ENCODE data around the gene CYP24A1. TPM values are rescaled to one million over a fixed set of nuclear protein-coding genes. Genes with fewer than 3 reads are reported as not detected.

CYP24A1 gene
- total and polyA plus RNA-seq, 2 of the 13 experiments (the other 11 are each of a cell fraction or from before 2014, with no cell fraction given): 9.4 to 32.7 TPM

DNA sequence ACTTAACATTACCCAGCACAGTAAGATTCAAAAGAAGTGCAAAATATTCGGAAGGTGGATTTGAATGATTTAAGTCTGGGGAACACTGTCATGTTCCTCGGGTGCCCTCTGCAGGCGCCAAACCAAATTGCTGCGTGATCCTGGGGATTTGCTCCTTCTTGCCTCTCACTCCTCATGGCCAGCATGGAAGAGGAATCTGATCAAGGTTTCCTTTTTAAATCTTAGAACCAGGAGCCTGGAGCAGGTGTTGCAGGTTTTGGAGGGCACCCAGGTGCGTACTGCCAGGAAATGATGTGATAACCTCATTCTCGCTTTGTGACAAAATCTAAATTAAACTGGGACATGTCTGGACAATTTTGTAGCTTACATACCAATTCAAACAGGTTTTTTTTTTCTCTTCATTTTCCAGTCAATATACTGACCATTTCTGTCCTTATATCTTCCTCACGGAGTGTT lies 26.0 kb upstream of the CYP24A1 start (continued):
- TF ChIP-seq, protein P1, sequence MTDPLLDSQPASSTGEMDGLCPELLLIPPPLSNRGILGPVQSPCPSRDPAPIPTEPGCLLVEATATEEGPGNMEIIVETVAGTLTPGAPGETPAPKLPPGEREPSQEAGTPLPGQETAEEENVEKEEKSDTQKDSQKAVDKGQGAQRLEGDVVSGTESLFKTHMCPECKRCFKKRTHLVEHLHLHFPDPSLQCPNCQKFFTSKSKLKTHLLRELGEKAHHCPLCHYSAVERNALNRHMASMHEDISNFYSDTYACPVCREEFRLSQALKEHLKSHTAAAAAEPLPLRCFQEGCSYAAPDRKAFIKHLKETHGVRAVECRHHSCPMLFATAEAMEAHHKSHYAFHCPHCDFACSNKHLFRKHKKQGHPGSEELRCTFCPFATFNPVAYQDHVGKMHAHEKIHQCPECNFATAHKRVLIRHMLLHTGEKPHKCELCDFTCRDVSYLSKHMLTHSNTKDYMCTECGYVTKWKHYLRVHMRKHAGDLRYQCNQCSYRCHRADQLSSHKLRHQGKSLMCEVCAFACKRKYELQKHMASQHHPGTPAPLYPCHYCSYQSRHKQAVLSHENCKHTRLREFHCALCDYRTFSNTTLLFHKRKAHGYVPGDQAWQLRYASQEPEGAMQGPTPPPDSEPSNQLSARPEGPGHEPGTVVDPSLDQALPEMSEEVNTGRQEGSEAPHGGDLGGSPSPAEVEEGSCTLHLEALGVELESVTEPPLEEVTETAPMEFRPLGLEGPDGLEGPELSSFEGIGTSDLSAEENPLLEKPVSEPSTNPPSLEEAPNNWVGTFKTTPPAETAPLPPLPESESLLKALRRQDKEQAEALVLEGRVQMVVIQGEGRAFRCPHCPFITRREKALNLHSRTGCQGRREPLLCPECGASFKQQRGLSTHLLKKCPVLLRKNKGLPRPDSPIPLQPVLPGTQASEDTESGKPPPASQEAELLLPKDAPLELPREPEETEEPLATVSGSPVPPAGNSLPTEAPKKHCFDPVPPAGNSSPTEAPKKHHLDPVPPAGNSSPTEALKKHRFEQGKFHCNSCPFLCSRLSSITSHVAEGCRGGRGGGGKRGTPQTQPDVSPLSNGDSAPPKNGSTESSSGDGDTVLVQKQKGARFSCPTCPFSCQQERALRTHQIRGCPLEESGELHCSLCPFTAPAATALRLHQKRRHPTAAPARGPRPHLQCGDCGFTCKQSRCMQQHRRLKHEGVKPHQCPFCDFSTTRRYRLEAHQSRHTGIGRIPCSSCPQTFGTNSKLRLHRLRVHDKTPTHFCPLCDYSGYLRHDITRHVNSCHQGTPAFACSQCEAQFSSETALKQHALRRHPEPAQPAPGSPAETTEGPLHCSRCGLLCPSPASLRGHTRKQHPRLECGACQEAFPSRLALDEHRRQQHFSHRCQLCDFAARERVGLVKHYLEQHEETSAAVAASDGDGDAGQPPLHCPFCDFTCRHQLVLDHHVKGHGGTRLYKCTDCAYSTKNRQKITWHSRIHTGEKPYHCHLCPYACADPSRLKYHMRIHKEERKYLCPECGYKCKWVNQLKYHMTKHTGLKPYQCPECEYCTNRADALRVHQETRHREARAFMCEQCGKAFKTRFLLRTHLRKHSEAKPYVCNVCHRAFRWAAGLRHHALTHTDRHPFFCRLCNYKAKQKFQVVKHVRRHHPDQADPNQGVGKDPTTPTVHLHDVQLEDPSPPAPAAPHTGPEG (CRISPR knock-in tag; IDR thresholded peaks at IDR 0.05): no peak
- no peak for TF ChIP-seq GFI1 (CRISPR knock-in tag; IDR thresholded peaks at IDR 0.05; ENCODE audit: borderline replicate concordance)
- TF ChIP-seq HDAC2 (CRISPR knock-in tag; IDR thresholded peaks at IDR 0.05): no peak
- 0 out of 2 replicates have a peak, but pooled peaks have one; percentile 56 for TF ChIP-seq MIXL1 (CRISPR knock-in tag; IDR thresholded peaks at IDR 0.05)
- TF ChIP-seq FOXC1 (CRISPR knock-in tag; IDR thresholded peaks at IDR 0.05; ENCODE audit: borderline replicate concordance): no peak
- TF ChIP-seq, protein P2, sequence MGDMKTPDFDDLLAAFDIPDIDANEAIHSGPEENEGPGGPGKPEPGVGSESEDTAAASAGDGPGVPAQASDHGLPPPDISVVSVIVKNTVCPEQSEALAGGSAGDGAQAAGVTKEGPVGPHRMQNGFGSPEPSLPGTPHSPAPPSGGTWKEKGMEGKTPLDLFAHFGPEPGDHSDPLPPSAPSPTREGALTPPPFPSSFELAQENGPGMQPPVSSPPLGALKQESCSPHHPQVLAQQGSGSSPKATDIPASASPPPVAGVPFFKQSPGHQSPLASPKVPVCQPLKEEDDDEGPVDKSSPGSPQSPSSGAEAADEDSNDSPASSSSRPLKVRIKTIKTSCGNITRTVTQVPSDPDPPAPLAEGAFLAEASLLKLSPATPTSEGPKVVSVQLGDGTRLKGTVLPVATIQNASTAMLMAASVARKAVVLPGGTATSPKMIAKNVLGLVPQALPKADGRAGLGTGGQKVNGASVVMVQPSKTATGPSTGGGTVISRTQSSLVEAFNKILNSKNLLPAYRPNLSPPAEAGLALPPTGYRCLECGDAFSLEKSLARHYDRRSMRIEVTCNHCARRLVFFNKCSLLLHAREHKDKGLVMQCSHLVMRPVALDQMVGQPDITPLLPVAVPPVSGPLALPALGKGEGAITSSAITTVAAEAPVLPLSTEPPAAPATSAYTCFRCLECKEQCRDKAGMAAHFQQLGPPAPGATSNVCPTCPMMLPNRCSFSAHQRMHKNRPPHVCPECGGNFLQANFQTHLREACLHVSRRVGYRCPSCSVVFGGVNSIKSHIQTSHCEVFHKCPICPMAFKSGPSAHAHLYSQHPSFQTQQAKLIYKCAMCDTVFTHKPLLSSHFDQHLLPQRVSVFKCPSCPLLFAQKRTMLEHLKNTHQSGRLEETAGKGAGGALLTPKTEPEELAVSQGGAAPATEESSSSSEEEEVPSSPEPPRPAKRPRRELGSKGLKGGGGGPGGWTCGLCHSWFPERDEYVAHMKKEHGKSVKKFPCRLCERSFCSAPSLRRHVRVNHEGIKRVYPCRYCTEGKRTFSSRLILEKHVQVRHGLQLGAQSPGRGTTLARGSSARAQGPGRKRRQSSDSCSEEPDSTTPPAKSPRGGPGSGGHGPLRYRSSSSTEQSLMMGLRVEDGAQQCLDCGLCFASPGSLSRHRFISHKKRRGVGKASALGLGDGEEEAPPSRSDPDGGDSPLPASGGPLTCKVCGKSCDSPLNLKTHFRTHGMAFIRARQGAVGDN (CRISPR knock-in tag; IDR thresholded peaks at IDR 0.05): no peak
- no peak for TF ChIP-seq KLF15 (CRISPR knock-in tag; IDR thresholded peaks at IDR 0.05; ENCODE audit: borderline replicate concordance)
- TF ChIP-seq, protein P3, sequence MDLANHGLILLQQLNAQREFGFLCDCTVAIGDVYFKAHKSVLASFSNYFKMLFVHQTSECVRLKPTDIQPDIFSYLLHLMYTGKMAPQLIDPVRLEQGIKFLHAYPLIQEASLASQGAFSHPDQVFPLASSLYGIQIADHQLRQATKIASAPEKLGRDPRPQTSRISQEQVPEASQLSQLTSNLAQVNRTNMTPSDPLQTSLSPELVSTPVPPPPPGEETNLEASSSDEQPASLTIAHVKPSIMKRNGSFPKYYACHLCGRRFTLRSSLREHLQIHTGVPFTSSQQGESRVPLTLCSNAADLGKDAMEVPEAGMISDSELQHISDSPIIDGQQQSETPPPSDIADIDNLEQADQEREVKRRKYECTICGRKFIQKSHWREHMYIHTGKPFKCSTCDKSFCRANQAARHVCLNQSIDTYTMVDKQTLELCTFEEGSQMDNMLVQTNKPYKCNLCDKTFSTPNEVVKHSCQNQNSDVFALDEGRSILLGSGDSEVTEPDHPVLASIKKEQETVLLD (CRISPR knock-in tag; IDR thresholded peaks at IDR 0.05; ENCODE audit: low read depth): no peak
- TF ChIP-seq, protein P4, sequence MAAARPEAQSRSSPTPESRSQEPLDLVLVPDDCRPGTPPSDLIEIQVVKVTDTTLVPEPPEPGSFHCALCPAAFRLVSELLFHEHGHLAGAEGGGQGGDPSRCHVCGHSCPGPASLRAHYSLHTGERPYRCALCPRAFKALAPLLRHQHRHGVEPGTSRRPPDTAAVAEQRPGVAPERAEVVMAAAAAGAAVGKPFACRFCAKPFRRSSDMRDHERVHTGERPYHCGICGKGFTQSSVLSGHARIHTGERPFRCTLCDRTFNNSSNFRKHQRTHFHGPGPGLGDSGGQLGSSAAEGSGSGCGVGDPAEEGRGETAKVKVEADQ (CRISPR knock-in tag; IDR thresholded peaks at IDR 0.05; ENCODE audit: borderline replicate concordance): no peak
- no peak for TF ChIP-seq POLR2AphosphoS2 (IDR thresholded peaks at IDR 0.05; ENCODE audit: low read depth, low read length)
- TF ChIP-seq, protein P5, sequence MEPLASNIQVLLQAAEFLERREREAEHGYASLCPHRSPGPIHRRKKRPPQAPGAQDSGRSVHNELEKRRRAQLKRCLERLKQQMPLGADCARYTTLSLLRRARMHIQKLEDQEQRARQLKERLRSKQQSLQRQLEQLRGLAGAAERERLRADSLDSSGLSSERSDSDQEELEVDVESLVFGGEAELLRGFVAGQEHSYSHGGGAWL (CRISPR knock-in tag; IDR thresholded peaks at IDR 0.05): no peak
- TF ChIP-seq, protein P6, sequence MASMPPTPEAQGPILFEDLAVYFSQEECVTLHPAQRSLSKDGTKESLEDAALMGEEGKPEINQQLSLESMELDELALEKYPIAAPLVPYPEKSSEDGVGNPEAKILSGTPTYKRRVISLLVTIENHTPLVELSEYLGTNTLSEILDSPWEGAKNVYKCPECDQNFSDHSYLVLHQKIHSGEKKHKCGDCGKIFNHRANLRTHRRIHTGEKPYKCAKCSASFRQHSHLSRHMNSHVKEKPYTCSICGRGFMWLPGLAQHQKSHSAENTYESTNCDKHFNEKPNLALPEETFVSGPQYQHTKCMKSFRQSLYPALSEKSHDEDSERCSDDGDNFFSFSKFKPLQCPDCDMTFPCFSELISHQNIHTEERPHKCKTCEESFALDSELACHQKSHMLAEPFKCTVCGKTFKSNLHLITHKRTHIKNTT (CRISPR knock-in tag; IDR thresholded peaks at IDR 0.05): no peak
- TF ChIP-seq DPF2 (CRISPR knock-in tag; IDR thresholded peaks at IDR 0.05; ENCODE audit: borderline replicate concordance, low read depth): no peak
- TF ChIP-seq ZNF766 (CRISPR knock-in tag; IDR thresholded peaks at IDR 0.05; ENCODE audit: borderline replicate concordance): no peak
- TF ChIP-seq NCOA1 (CRISPR knock-in tag; IDR thresholded peaks at IDR 0.05): no peak
- TF ChIP-seq ZKSCAN8 (CRISPR knock-in tag; IDR thresholded peaks at IDR 0.05; ENCODE audit: borderline replicate concordance): no peak
